ENCODE measurements around the gene RBCK1. TPM values are rescaled to one million over a fixed set of nuclear protein-coding genes. Genes with fewer than 3 reads are reported as not detected.

The RBCK1 gene
- total and polyA plus RNA-seq, 2 donors (not counting 1 experiment from before 2014, with no cell fraction given) = 128 to 135 TPM

DNA sequence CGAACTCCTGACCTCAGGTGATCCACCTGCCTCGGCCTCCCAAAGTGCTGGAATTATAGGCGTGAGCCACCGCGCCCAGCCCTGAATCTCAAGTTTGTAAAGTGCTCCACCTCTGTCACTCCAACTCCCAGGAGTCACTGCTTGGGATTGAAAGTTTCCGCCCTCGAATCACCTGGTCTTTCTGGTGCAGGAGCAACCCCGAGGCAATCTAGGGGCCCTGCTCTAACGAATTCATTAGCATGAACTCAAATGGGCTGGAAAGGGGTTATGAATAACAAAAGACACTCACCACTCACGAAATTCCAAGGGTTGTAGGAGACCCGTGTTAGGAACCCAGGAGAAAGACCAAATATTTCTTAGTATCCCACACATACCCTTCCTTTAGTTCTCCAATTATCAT, 26.1 kb downstream of the RBCK1 start:
- H3K27ac ChIP-seq (ENCODE audit: low read length in 2 of 2) = no peak overlapping the region
- intact Hi-C loops (cut with micrococcal nuclease) = no loop called here
- TF ChIP-seq, protein P1, sequence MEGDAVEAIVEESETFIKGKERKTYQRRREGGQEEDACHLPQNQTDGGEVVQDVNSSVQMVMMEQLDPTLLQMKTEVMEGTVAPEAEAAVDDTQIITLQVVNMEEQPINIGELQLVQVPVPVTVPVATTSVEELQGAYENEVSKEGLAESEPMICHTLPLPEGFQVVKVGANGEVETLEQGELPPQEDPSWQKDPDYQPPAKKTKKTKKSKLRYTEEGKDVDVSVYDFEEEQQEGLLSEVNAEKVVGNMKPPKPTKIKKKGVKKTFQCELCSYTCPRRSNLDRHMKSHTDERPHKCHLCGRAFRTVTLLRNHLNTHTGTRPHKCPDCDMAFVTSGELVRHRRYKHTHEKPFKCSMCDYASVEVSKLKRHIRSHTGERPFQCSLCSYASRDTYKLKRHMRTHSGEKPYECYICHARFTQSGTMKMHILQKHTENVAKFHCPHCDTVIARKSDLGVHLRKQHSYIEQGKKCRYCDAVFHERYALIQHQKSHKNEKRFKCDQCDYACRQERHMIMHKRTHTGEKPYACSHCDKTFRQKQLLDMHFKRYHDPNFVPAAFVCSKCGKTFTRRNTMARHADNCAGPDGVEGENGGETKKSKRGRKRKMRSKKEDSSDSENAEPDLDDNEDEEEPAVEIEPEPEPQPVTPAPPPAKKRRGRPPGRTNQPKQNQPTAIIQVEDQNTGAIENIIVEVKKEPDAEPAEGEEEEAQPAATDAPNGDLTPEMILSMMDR (IDR thresholded peaks at IDR 0.05) = no peak
- no peak for TF ChIP-seq EZH2 (IDR thresholded peaks at IDR 0.05; ENCODE audit: borderline replicate concordance, insufficient read depth, low read depth, low read length, poor library complexity, severe bottlenecking)
- peaks cover 29 to 45% of the 10 kb centered on the region in 2 donors for H3K4me1 ChIP-seq (ENCODE audit: control insufficient read depth in 2 of 2, insufficient read depth in 2 of 2, low read length in 2 of 2)
- Mint-ChIP-seq H3K4me3 (no peak overlapping the region), H3K27ac (peak overlapping the region; percentile 96), H3K4me1 (peaks cover 61% of the 10 kb centered on the region), H3K9me3 (ENCODE audit: insufficient read depth) (no peaks in the 10 kb centered on the region), H3K27me3 (no peaks in the 10 kb centered on the region)
- no peaks in the 10 kb centered on the region for H3K9me3 ChIP-seq (ENCODE audit: control extremely low read depth in 1 of 3, control insufficient read depth in 2 of 3, insufficient read depth in 1 of 3, low read length in 2 of 3)
- H3K36me3 ChIP-seq (replicated peaks in 1 of 2; ENCODE audit: control extremely low read depth in 1 of 2, control insufficient read depth in 1 of 2, extremely low read depth in 1 of 2, insufficient read depth in 2 of 2, low read length in 1 of 2) = peaks cover 0 to 44% of the 10 kb centered on the region in 2 experiments
- no peaks in the 10 kb centered on the region for H4K20me1 ChIP-seq (ENCODE audit: control insufficient read depth, insufficient read depth, low read length, poor library complexity, severe bottlenecking)
- no peak overlapping the region for H2AFZ ChIP-seq (ENCODE audit: insufficient read depth, low read depth, low read length, poor library complexity, severe bottlenecking)
- no peak overlapping the region for H3K4me3 ChIP-seq (ENCODE audit: control extremely low read depth in 1 of 5, extremely low read depth in 1 of 5, insufficient read depth in 1 of 5, low read depth in 2 of 5, low read length in 4 of 5)
- POLR2A ChIA-PET = no interaction called here
- no peaks in the 10 kb centered on the region for H3K27me3 ChIP-seq (replicated peaks in 1 of 4; ENCODE audit: control extremely low read depth in 1 of 4, control insufficient read depth in 3 of 4, insufficient read depth in 4 of 4, low read length in 3 of 4)
- WGBS (ENCODE audit: insufficient coverage) = 86% methylated on average over 5 of the region's 11 CpGs
- no peak overlapping the region for H3K4me2 ChIP-seq (replicated peaks; ENCODE audit: low read depth, low read length, poor library complexity, severe bottlenecking)
- CTCF ChIA-PET = interaction anchor here (1.7 kb wide), 1 partner anchor 80 kb away, joined by 4 read pairs; no protein-coding TSS in a partner anchor
- DNase-seq (no peak), ATAC-seq (ENCODE audit: low read depth) (no peak)
- H3K9ac ChIP-seq (ENCODE audit: low read length) = no peak overlapping the region
- peaks cover 3% of the 10 kb centered on the region for H3K79me2 ChIP-seq (ENCODE audit: control insufficient read depth, insufficient read depth, low read length)

DNA sequence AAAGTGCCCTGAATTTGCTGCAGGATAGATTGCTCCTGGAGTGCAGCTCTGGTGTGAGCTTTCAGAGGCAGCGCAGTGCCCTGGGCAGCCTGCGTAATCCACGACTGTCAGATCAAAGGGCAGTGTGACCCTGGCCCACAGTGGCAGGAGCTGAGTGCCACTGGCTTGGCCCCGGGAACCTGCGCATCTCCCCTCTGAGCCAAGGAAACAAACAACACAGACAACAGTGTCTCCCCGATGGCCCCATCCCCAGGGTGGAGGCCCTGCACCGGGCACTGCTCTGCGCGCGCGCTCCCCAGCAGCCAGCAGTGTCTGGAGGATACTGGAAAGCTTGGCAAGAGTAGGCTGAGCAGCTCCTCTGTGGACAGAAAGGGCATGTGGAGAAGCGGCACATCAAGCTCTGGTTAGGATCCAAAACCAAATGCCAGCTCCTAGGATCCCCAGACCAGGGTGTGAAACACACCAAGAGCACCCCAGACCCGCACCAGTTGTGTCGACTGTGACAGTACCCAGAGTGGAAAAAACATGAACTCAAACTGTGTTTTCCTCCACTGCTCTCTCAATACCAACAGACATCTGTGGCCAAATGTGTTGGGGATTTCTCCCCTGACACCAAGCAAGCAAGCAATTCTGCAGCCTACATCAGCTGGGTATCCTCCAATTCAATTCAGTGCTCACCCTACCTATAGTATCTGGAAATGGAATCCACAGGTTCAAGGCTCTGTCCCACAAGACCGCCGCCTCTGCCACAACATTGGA, 26.7 kb downstream of the RBCK1 start:
- TF ChIP-seq, protein P1 (IDR thresholded peaks at IDR 0.05) = no peak
- TF ChIP-seq EZH2 (IDR thresholded peaks at IDR 0.05; ENCODE audit: borderline replicate concordance, insufficient read depth, low read depth, low read length, poor library complexity, severe bottlenecking) = no peak
- intact Hi-C loops (cut with micrococcal nuclease) = no loop called here
- Histone ChIP-seq H3K79me2 (ENCODE audit: control insufficient read depth, insufficient read depth, low read length) (peaks cover 3% of the 10 kb centered on the region), H4K20me1 (ENCODE audit: control insufficient read depth, insufficient read depth, low read length, poor library complexity, severe bottlenecking) (no peaks in the 10 kb centered on the region), H3K4me1 (ENCODE audit: control insufficient read depth in 2 of 2, insufficient read depth in 2 of 2, low read length in 2 of 2) (peaks cover 32 to 49% of the 10 kb centered on the region in 2 donors), H3K4me2 (replicated peaks; ENCODE audit: low read depth, low read length, poor library complexity, severe bottlenecking) (no peak overlapping the region), H3K9ac (ENCODE audit: low read length) (no peak overlapping the region), H3K27ac (ENCODE audit: low read length in 2 of 2) (no peak overlapping the region), H3K9me3 (ENCODE audit: control extremely low read depth in 1 of 3, control insufficient read depth in 2 of 3, insufficient read depth in 1 of 3, low read length in 2 of 3) (no peaks in the 10 kb centered on the region), H3K27me3 (replicated peaks in 1 of 4; ENCODE audit: control extremely low read depth in 1 of 4, control insufficient read depth in 3 of 4, insufficient read depth in 4 of 4, low read length in 3 of 4) (no peaks in the 10 kb centered on the region), H3K36me3 (replicated peaks in 1 of 2; ENCODE audit: control extremely low read depth in 1 of 2, control insufficient read depth in 1 of 2, extremely low read depth in 1 of 2, insufficient read depth in 2 of 2, low read length in 1 of 2) (peaks cover 0 to 41% of the 10 kb centered on the region in 2 experiments), H3K4me3 (ENCODE audit: control extremely low read depth in 1 of 5, extremely low read depth in 1 of 5, insufficient read depth in 1 of 5, low read depth in 2 of 5, low read length in 4 of 5) (no peak overlapping the region), H2AFZ (ENCODE audit: insufficient read depth, low read depth, low read length, poor library complexity, severe bottlenecking) (no peak overlapping the region)
- WGBS (ENCODE audit: insufficient coverage) = 96% methylated on average over 14 of the region's 16 CpGs
- Mint-ChIP-seq H3K4me1 (peaks cover 67% of the 10 kb centered on the region), H3K27ac (no peak overlapping the region), H3K9me3 (ENCODE audit: insufficient read depth) (no peaks in the 10 kb centered on the region), H3K27me3 (no peaks in the 10 kb centered on the region), H3K4me3 (no peak overlapping the region)
- DNase-seq (no peak), ATAC-seq (ENCODE audit: low read depth) (no peak)
- POLR2A ChIA-PET = interaction anchor here (0.6 kb wide), 1 partner anchor 111 kb away, joined by 3 read pairs; no protein-coding TSS in a partner anchor
- CTCF ChIA-PET = interaction anchor here (0.6 to 1.7 kb wide), 2 partner anchors 44 to 80 kb away, joined by 4 to 6 read pairs; no protein-coding TSS in a partner anchor

All from B cell (primary cell).